Chondrocyte (in vitro differentiated cells): Measurements from ENCODE around the gene RNFT2. TPM values are rescaled to one million over a fixed set of nuclear protein-coding genes. Genes with fewer than 3 reads are reported as not detected.

Source experiments
- DNase-seq: peaks from one replicate; pipeline ENCODE4 v3.0.0; 2021; ENCODE audit warnings: mixed read lengths, low spot score
- H3K27ac Mint-ChIP-seq: one replicate; pipeline ENCODE4 v1.8.0; 2021; ENCODE audit warnings: mild to moderate bottlenecking, moderate library complexity, mixed read lengths; ENCODE audit not compliant: unreplicated experiment
- H3K27me3 Mint-ChIP-seq: 2 replicates; pipeline ENCODE4 v1.8.0; 2021; ENCODE audit warnings: low read depth, mixed read lengths
- H3K36me3 Mint-ChIP-seq: 2 replicates; pipeline ENCODE4 v1.8.0; 2021; ENCODE audit warnings: low read depth, mixed read lengths
- H3K4me1 Mint-ChIP-seq: 2 replicates; pipeline ENCODE4 v1.8.0; 2021; ENCODE audit warnings: low read depth, mild to moderate bottlenecking, mixed read lengths
- H3K4me3 Mint-ChIP-seq: one replicate; pipeline ENCODE4 v1.8.0; 2021; ENCODE audit warnings: mild to moderate bottlenecking, moderate library complexity, mixed read lengths; ENCODE audit not compliant: unreplicated experiment
- H3K9me3 Mint-ChIP-seq: 2 replicates; pipeline ENCODE4 v1.8.0; 2021; ENCODE audit warnings: low read depth, mixed read lengths
- total RNA-seq: library from RNA; stranded (reverse); gene quantifications from 3 replicates; pipeline ENCODE4 v1.2.1, GENCODE V29; 2021
- TF ChIP-seq, protein P1 (sequence below): fragments of 200-600 bp; sonication (generic); IDR thresholded peaks from 2 replicates; pipeline ENCODE4 v1.5.0; 2021; ENCODE audit warnings: antibody characterized with exemption, mild to moderate bottlenecking, moderate library complexity

Gene RNFT2
- total RNA-seq, 1 donor from 2014 or later, result 5.1 TPM

DNA sequence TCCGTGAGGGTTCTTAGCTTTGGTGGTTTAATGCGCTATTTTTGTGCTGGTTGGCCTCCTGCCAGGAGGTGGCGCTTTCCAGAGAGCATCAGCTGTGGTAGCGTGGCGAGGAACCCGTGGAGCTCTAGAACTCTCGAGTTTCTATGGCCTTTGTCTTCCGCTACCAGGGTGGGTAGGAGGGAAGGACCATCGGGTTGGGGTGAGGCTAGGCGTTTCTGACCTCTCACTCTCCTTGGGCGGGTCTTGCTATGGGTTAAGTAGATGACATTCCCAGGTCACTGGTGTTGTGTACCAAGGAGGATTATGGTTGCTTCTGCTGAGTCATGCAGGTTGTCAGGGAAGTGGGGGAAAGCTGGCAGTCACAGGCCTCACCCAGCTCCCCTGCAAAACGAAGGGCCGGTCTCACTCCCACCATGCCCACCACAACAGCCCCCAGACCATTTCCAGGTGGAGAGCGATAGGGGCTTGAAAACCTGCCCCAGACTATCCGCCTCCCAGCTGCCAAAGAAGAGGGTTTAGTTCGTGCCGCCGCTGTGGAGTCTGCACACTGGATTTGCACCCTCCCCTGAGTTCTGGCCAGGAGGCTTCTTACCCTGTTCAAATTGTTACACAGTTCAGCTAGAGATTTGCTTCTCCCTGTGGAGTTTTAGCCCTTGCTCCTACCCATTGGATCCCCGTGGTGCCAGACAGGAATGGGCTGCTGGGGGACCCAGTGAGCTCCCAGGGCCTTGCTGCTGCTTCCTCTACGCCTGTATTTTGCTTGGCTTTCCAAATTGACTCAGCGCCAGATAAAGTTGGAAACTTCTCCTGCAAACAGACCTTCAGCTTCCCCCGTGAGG lies 21.9 kb downstream of the RNFT2 start:
- TF ChIP-seq, protein P1, sequence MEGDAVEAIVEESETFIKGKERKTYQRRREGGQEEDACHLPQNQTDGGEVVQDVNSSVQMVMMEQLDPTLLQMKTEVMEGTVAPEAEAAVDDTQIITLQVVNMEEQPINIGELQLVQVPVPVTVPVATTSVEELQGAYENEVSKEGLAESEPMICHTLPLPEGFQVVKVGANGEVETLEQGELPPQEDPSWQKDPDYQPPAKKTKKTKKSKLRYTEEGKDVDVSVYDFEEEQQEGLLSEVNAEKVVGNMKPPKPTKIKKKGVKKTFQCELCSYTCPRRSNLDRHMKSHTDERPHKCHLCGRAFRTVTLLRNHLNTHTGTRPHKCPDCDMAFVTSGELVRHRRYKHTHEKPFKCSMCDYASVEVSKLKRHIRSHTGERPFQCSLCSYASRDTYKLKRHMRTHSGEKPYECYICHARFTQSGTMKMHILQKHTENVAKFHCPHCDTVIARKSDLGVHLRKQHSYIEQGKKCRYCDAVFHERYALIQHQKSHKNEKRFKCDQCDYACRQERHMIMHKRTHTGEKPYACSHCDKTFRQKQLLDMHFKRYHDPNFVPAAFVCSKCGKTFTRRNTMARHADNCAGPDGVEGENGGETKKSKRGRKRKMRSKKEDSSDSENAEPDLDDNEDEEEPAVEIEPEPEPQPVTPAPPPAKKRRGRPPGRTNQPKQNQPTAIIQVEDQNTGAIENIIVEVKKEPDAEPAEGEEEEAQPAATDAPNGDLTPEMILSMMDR, result peak; percentile 7
- no peak for DNase-seq
- Mint-ChIP-seq H3K9me3 (no peaks in the 10 kb centered on the region), H3K4me3 (no peak overlapping the region), H3K36me3 (peaks cover 2% of the 10 kb centered on the region), H3K27me3 (no peaks in the 10 kb centered on the region), H3K4me1 (peaks cover 8% of the 10 kb centered on the region), H3K27ac (no peak overlapping the region)

DNA sequence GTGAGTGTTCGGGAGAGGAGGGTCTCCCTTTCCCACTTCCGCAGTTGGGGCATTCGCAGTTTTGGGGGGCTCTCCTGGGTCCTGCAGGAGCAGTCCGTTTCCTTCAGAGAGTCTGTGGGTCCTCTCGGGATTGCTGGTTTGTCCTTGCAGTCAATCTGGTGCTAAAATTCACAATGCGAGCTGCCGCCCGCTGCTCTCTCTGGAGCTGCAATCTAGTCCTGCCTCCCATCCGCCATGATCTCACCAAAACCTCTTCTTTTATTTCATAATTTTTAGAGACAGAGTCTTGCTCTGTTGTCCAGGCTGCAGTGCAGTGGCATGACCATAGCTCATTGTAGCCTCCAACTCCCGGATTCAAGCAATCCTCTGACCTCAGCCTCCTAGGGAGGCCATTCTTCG lies 22.5 kb downstream of the RNFT2 start:
- Mint-ChIP-seq H3K4me1 (peaks cover 8% of the 10 kb centered on the region), H3K4me3 (no peak overlapping the region), H3K27me3 (no peaks in the 10 kb centered on the region), H3K9me3 (no peaks in the 10 kb centered on the region), H3K36me3 (peaks cover 2% of the 10 kb centered on the region), H3K27ac (no peak overlapping the region)
- TF ChIP-seq, protein P1, result no peak
- DNase-seq, result no peak

DNA sequence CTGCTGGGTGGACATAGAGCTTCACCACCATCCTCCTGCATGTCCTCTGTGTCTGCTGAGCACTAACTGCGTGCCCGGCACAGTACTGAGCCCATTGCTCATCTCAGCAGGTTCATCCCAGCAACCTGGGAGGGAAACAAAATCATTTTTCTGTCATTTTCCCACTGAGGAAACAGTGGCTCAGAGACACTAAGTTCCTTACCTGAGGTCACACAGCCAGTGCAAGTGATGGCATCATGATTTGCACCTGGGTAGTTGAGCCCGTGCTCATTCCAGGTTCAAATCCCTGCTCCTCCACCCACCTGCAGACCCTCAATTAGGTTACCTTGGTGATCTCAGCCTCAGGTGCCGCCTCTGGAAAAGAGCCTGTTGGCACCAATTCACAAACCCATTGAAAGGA lies 23.4 kb downstream of the RNFT2 start:
- Mint-ChIP-seq H3K9me3 (no peaks in the 10 kb centered on the region), H3K36me3 (peaks cover 2% of the 10 kb centered on the region), H3K4me1 (peaks cover 8% of the 10 kb centered on the region), H3K4me3 (no peak overlapping the region), H3K27me3 (no peaks in the 10 kb centered on the region), H3K27ac (no peak overlapping the region)
- TF ChIP-seq, protein P1, result no peak
- no peak for DNase-seq

DNA sequence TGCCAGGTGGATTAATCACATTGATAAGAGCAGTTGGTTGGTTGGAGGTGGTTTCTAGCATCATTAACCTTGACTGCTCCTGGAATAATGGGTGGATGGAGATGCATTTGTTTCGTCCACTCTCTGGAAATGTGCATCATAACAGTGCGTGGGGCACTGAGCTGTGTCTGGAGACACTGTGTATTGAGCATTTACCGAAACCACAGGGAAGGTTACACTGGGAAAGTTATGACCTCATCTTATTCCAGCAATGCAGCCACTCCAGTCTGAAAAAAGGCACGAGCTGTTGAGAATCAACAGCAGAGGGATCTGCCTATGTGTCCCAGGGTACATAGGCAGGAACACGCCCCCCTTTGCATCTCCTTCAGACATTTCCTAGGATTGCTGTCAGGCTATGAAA lies 27.2 kb downstream of the RNFT2 start:
- H3K27ac Mint-ChIP-seq, result no peak overlapping the region
- H3K4me1 Mint-ChIP-seq, result peaks cover 6% of the 10 kb centered on the region
- no peaks in the 10 kb centered on the region for H3K27me3 Mint-ChIP-seq
- DNase-seq, result no peak
- TF ChIP-seq, protein P1, result no peak
- peaks cover 2% of the 10 kb centered on the region for H3K36me3 Mint-ChIP-seq
- no peak overlapping the region for H3K4me3 Mint-ChIP-seq
- H3K9me3 Mint-ChIP-seq, result no peaks in the 10 kb centered on the region

DNA sequence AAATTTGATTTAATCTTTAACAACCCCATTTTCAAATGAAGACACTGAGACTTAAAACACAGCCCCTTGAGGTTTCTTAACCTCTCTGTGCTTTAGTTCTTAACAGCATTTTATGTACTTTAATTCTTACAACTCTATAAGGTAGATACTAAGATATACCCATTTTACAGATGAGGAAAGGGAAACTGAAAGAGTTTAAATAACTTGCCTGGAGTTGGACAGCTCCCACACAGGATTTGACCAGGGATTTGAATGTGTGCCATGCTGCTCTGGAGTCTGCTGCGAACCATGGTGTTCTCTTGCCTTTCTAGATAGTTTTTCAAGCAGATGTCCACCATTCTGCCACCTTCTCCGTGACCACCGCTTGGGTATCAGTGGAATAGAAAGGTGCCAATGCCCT lies 28.2 kb downstream of the RNFT2 start:
- no peak for DNase-seq
- peaks cover 2% of the 10 kb centered on the region for H3K36me3 Mint-ChIP-seq
- H3K9me3 Mint-ChIP-seq, result no peaks in the 10 kb centered on the region
- H3K27ac Mint-ChIP-seq, result no peak overlapping the region
- H3K27me3 Mint-ChIP-seq, result no peaks in the 10 kb centered on the region
- no peaks in the 10 kb centered on the region for H3K4me1 Mint-ChIP-seq
- no peak overlapping the region for H3K4me3 Mint-ChIP-seq
- TF ChIP-seq, protein P1, result no peak
